HepG2 (cell line): ENCODE measurements around the gene KRTAP5-6. TPM values are rescaled to one million over a fixed set of nuclear protein-coding genes. Genes with fewer than 3 reads are reported as not detected.
A peak's percentile ranks its signal among the peaks of the same experiment; 100 is the strongest.

Source experiments
- ATAC-seq: fragments of 200-7000 bp; cut with Tn5 transposase; 3 replicates; pipeline ENCODE4 v1.9.1; 2020; ENCODE audit warnings: mild to moderate bottlenecking, moderate library complexity
- BruUV-seq: library from RNA; stranded (reverse); fragments of 400-500 nt; replicated peaks from 2 replicates; lab custom pipeline; 2021; lab: Mats Ljungman, UMichigan
- CTCF ChIA-PET: fragments of 300-600 bp; formaldehyde crosslinking; extraction: SDS; loops from one replicate; lab custom pipeline; 2021; ENCODE audit warnings: low total read pairs, inconsistent platforms, low intra/inter-chr PET ratio; lab: Yijun Ruan, JAX
- POLR2A ChIA-PET: fragments of 350-600 bp; sonication (Branson Sonifier 250); formaldehyde crosslinking; loops from one replicate; lab custom pipeline; 2020; ENCODE audit warnings: antibody characterized with exemption, inconsistent platforms; lab: Yijun Ruan, JAX
- DNase-seq: peaks from one replicate; pipeline ENCODE4 v3.0.0-alpha.2; 2015; ENCODE audit warnings: low spot score
- FAIRE-seq: peaks from 3 replicates; lab custom pipeline; 2011; peaks lifted over from hg19 to GRCh38; lab: Jason Lieb, UNC
- H2AFZ ChIP-seq: one replicate; pipeline ENCODE4 v1.6.1; 2011; ENCODE audit warnings: low read length, inconsistent platforms
- H3K27ac ChIP-seq: fragments of 300-600 bp; 3 replicates; pipeline ENCODE4 v1.8.0; 2011; ENCODE audit warnings: mixed run types, mild to moderate bottlenecking, mixed read lengths, low read length, inconsistent platforms; ENCODE audit not compliant: insufficient read depth; ENCODE audit errors: extremely low read length
- H3K27me3 ChIP-seq, 2 experiments: fragments of 200-600 bp in 1 of 2; 2 replicates in 1 of 2; 3 replicates in 1 of 2; pipeline versions ENCODE4 v1.6.0 to v1.8.0; 2011; ENCODE audit warnings: low read length in 2 of 2, mild to moderate bottlenecking in 2 of 2, moderate library complexity in 2 of 2, inconsistent platforms in 1 of 2; ENCODE audit not compliant: insufficient read depth in 2 of 2, control insufficient read depth in 1 of 2
- H3K36me3 ChIP-seq, 2 experiments: fragments of 200-600 bp in 1 of 2; replicated peaks in 1 of 2; 2 replicates in 1 of 2; 3 replicates in 1 of 2; pipeline versions ENCODE4 v1.5.1 to v1.8.0; 2011; ENCODE audit warnings: low read length in 2 of 2, inconsistent platforms in 1 of 2; ENCODE audit not compliant: insufficient read depth in 2 of 2, control insufficient read depth in 1 of 2
- H3K4me1 ChIP-seq: 2 replicates; pipeline ENCODE4 v1.5.1; 2012; ENCODE audit warnings: low read length, inconsistent platforms; ENCODE audit not compliant: insufficient read depth
- H3K4me2 ChIP-seq: 2 replicates; pipeline ENCODE4 v1.6.0; 2011; ENCODE audit warnings: low read depth, low read length, inconsistent platforms
- H3K4me3 ChIP-seq, 3 experiments: fragments of 200-600 bp in 1 of 3; sonication (generic), shearing (Covaris generic) in 1 of 3; replicated peaks in 1 of 3; 2 replicates each; pipeline ENCODE4 v1.5.1; 2011 to 2016; ENCODE audit warnings: low read length in 3 of 3, inconsistent platforms in 2 of 3, low read depth in 2 of 3, mild to moderate bottlenecking in 2 of 3, control low read depth in 1 of 3, mixed read lengths in 1 of 3; ENCODE audit not compliant: insufficient read depth in 1 of 3
- H3K79me2 ChIP-seq: one replicate; pipeline ENCODE4 v1.6.1; 2011; ENCODE audit warnings: low read length, inconsistent platforms; ENCODE audit not compliant: insufficient read depth
- H3K9ac ChIP-seq: 2 replicates; pipeline ENCODE4 v1.6.0; 2011; ENCODE audit warnings: mild to moderate bottlenecking, low read depth, low read length, inconsistent platforms; ENCODE audit not compliant: insufficient read depth
- H3K9me3 ChIP-seq: 2 replicates; pipeline ENCODE4 v1.5.1; 2012; ENCODE audit warnings: mild to moderate bottlenecking, low read length
- H4K20me1 ChIP-seq: 2 replicates; pipeline ENCODE4 v1.6.0; 2011; ENCODE audit warnings: inconsistent platforms, mild to moderate bottlenecking, low read length, moderate library complexity; ENCODE audit not compliant: insufficient read depth
- CEBPZ ChIP-seq: IDR thresholded peaks from 2 replicates; pipeline ENCODE4 v1.6.1; 2012; ENCODE audit warnings: low read length, improper control_type of control experiment
- MAF1 ChIP-seq: sonication (generic); formaldehyde crosslinking; IDR thresholded peaks from 2 replicates; pipeline ENCODE4 v1.5.0; 2020; ENCODE audit warnings: missing genetic modification reagents, borderline replicate concordance
- MBNL3 ChIP-seq: fragments of 250-450 bp; sonication (Bioruptor Pico); conservative IDR thresholded peaks from 2 replicates; pipeline ENCODE4 v1.8.0; 2022; ENCODE audit warnings: mild to moderate bottlenecking, inconsistent platforms
- PLRG1 ChIP-seq: fragments of 450-650 bp; conservative IDR thresholded peaks from 2 replicates; pipeline ENCODE4 v1.6.1; 2016
- SOX6 ChIP-seq, 2 experiments: fragments of 450-650 bp in 1 of 2; sonication (generic) in 1 of 2; formaldehyde crosslinking in 1 of 2; IDR thresholded peaks; 2 replicates each; pipeline versions ENCODE4 v1.4.0 to v1.6.1; 2017 to 2020; ENCODE audit warnings: antibody characterized with exemption in 1 of 2, mild to moderate bottlenecking in 1 of 2, missing genetic modification reagents in 1 of 2
- ZNF138 ChIP-seq: sonication (generic); formaldehyde crosslinking; IDR thresholded peaks from 2 replicates; pipeline ENCODE4 v1.5.0; 2020; ENCODE audit warnings: mild to moderate bottlenecking, low read depth, missing genetic modification reagents
- ZNF276 ChIP-seq: sonication (generic); formaldehyde crosslinking; IDR thresholded peaks from 2 replicates; pipeline ENCODE4 v1.4.0; 2020; ENCODE audit warnings: mild to moderate bottlenecking, low read depth, missing genetic modification reagents
- ZNF451 ChIP-seq: sonication (generic); formaldehyde crosslinking; IDR thresholded peaks from 2 replicates; pipeline ENCODE4 v1.5.0; 2020; ENCODE audit warnings: mild to moderate bottlenecking, missing genetic modification reagents
- ZNF558 ChIP-seq: sonication (generic); formaldehyde crosslinking; IDR thresholded peaks from 2 replicates; pipeline ENCODE4 v1.9.0; 2022; ENCODE audit warnings: mild to moderate bottlenecking, missing genetic modification reagents, borderline replicate concordance
- ZNF616 ChIP-seq: sonication (generic); formaldehyde crosslinking; IDR thresholded peaks from 2 replicates; pipeline ENCODE4 v1.5.0; 2020; ENCODE audit warnings: low read depth, mild to moderate bottlenecking, missing genetic modification reagents
- ZNF619 ChIP-seq: sonication (generic); formaldehyde crosslinking; IDR thresholded peaks from 2 replicates; pipeline ENCODE4 v1.4.0; 2020; ENCODE audit warnings: mild to moderate bottlenecking, missing genetic modification reagents
- WGBS: methylation state at CpG from one replicate; pipeline ENCODE4 v1.1.6; 2017; ENCODE audit warnings: low lambda C conversion rate; 5-methylcytosine and 5-hydroxymethylcytosine counted together
- in situ Hi-C: cut with HindIII; loops from 2 replicates; pipeline ENCODE4 v1.10.0; 2017; ENCODE audit warnings: low pct_unique_long_range_greater_than_20kb; ENCODE audit not compliant: extremely low pct_ligation_motif_present
- intact Hi-C: fragments of 100-400 bp; cut with micrococcal nuclease; formaldehyde crosslinking; loops from one replicate; pipeline ENCODE4 v1.10.0; 2022; ENCODE audit not compliant: unreplicated experiment
- polyA plus RNA-seq, 8 experiments: library from polyadenylated mRNA; depleted of rRNA in 3 of 8; stranded (reverse) in 7 of 8; unstranded in 1 of 8; fragments of >200 nt; fragmentation: Illumina TruSeq in 4 of 8; extraction: Trizol in 4 of 8; gene quantifications; 2 replicates each; pipeline versions ENCODE4 v1.2.1 to v1.2.3, GENCODE V29; 2011 to 2016; ENCODE audit warnings: low read depth in 4 of 8, missing spikeins in 1 of 8, mixed read lengths in 1 of 8; ENCODE audit not compliant: insufficient read depth in 1 of 8
- total RNA-seq, 5 experiments: library from RNA; depleted of rRNA; stranded (reverse); fragments of >200 nt; fragmentation: Illumina TruSeq; extraction: Trizol; gene quantifications; 2 replicates each; pipeline ENCODE4 v1.2.3, GENCODE V29; 2016; ENCODE audit warnings: low read depth in 1 of 5

The KRTAP5-6 gene
- total and polyA plus RNA-seq, 2 of the 13 experiments (the other 11 are each of a cell fraction or from before 2014, with no cell fraction given) = not detected

GRCh38 chr11:1742869-1743584 is 46.0 kb downstream of the KRTAP5-6 start:
- no peak for FAIRE-seq

GRCh38 chr11:1743585-1744136 is 46.7 kb downstream of the KRTAP5-6 start:
- Histone ChIP-seq H3K36me3 (no peaks in the 10 kb centered on the region), H3K4me3 (no peak overlapping the region), H3K79me2 (no peaks in the 10 kb centered on the region), H4K20me1 (no peaks in the 10 kb centered on the region), H3K27me3 (peaks cover 3 to 24% of the 10 kb centered on the region in 2 experiments; a peak in 4 of 5 replicates), H3K9ac (no peak overlapping the region), H3K4me2 (no peak overlapping the region), H3K4me1 (no peaks in the 10 kb centered on the region), H3K27ac (no peak overlapping the region), H2AFZ (no peak overlapping the region), H3K9me3 (no peaks in the 10 kb centered on the region)
- 14% methylated on average over 10 of the region's 10 CpGs for WGBS
- CTCF ChIA-PET = no interaction called here
- intact Hi-C loops (no loop called here), in situ Hi-C loops (no loop called here)
- BruUV-seq = no TSS peak
- POLR2A ChIA-PET = no interaction called here
- FAIRE-seq = no peak
- no peak for DNase-seq
- no peak for ATAC-seq
- TF ChIP-seq MBNL3 (CRISPR knock-in tag) = no peak
- TF ChIP-seq CEBPZ = no peak
- TF ChIP-seq MAF1 (CRISPR knock-in tag) = no peak
- no peak for TF ChIP-seq ZNF619
- TF ChIP-seq ZNF451 (CRISPR knock-in tag) = no peak
- no peak for TF ChIP-seq ZNF558 (CRISPR knock-in tag)
- TF ChIP-seq ZNF138 (CRISPR knock-in tag) = no peak
- TF ChIP-seq PLRG1 = no peak
- TF ChIP-seq ZNF276 (CRISPR knock-in tag) = no peak

More at GRCh38 chr11:1742869-1743584, 46.0 kb downstream of the KRTAP5-6 start:
- H3K4me1 ChIP-seq = no peaks in the 10 kb centered on the region
- no peak for ATAC-seq
- H3K9ac ChIP-seq = no peak overlapping the region
- H3K4me3 ChIP-seq = no peak overlapping the region
- DNase-seq = no peak
- intact Hi-C loops = no loop called here
- no peaks in the 10 kb centered on the region for H3K9me3 ChIP-seq
- TF ChIP-seq SOX6 (IDR thresholded peaks at IDR 0.05) (peak; percentile 64; the same call in 1 of the 2 replicates), SOX6 (CRISPR knock-in tag; IDR thresholded peaks at IDR 0.05) (no peak), ZNF616 (CRISPR knock-in tag) (no peak)
- BruUV-seq = no TSS peak
- no peak overlapping the region for H2AFZ ChIP-seq
- no peak overlapping the region for H3K4me2 ChIP-seq
- H3K36me3 ChIP-seq = no peaks in the 10 kb centered on the region
- H3K79me2 ChIP-seq = no peaks in the 10 kb centered on the region
- no peaks in the 10 kb centered on the region for H4K20me1 ChIP-seq
- in situ Hi-C loops = no loop called here
- ChIA-PET CTCF (no interaction called here), POLR2A (no interaction called here)
- H3K27ac ChIP-seq = no peak overlapping the region
- WGBS = 9% methylated on average over 3 of the region's 3 CpGs
- peaks cover 2 to 30% of the 10 kb centered on the region in 2 experiments; a peak in 4 of 5 replicates for H3K27me3 ChIP-seq
